Fibroblast of peridontal ligament (primary cell): ENCODE data around the gene GTF3C4.

Experiments
- DNase-seq: peaks from one replicate; pipeline ENCODE4 v3.0.0-alpha.2; 2010; ENCODE audit errors: extremely low read depth

The GTF3C4 gene

GRCh38 chr9:132732326-132733259 is 62.3 kb downstream of the GTF3C4 start:
- peak; percentile 4 for DNase-seq

- DNase-seq: peak; percentile 32
These were observed 63.1 kb downstream of the GTF3C4 start for GRCh38 chr9:132733260-132733815.

- no peak for DNase-seq
These were observed 69.5 kb downstream of the GTF3C4 start for GRCh38 chr9:132739710-132740310.

- no peak for DNase-seq
These were observed 70.5 kb downstream of the GTF3C4 start for GRCh38 chr9:132740526-132741309.

GRCh38 chr9:132742821-132743311 is 72.6 kb downstream of the GTF3C4 start:
- DNase-seq: no peak

GRCh38 chr9:132743931-132744479 is 73.7 kb downstream of the GTF3C4 start:
- no peak for DNase-seq
